AG09309 (cell line): Measurements from ENCODE around the gene NPIPB6.

Experiments
- DNase-seq: peaks from one replicate; pipeline ENCODE4 v3.0.0-alpha.2; 2010; ENCODE audit warnings: low read depth
- H3K4me3 ChIP-seq: 2 replicates; pipeline ENCODE4 v1.5.1; 2011; ENCODE audit warnings: mild to moderate bottlenecking, low read depth, low read length, moderate library complexity; ENCODE audit not compliant: control insufficient read depth
- TF ChIP-seq, protein P1 (sequence below): IDR thresholded peaks from 2 replicates; pipeline ENCODE4 v1.5.1; 2011; ENCODE audit warnings: mild to moderate bottlenecking, low read depth, low read length, inconsistent platforms; ENCODE audit not compliant: insufficient read depth, control insufficient read depth; ENCODE audit errors: missing control alignments

The NPIPB6 gene

GRCh38 chr16:28326881-28327610 is 36.3 kb downstream of the NPIPB6 start:
- TF ChIP-seq, protein P1, sequence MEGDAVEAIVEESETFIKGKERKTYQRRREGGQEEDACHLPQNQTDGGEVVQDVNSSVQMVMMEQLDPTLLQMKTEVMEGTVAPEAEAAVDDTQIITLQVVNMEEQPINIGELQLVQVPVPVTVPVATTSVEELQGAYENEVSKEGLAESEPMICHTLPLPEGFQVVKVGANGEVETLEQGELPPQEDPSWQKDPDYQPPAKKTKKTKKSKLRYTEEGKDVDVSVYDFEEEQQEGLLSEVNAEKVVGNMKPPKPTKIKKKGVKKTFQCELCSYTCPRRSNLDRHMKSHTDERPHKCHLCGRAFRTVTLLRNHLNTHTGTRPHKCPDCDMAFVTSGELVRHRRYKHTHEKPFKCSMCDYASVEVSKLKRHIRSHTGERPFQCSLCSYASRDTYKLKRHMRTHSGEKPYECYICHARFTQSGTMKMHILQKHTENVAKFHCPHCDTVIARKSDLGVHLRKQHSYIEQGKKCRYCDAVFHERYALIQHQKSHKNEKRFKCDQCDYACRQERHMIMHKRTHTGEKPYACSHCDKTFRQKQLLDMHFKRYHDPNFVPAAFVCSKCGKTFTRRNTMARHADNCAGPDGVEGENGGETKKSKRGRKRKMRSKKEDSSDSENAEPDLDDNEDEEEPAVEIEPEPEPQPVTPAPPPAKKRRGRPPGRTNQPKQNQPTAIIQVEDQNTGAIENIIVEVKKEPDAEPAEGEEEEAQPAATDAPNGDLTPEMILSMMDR: peak; percentile 76
- H3K4me3 ChIP-seq: no peak overlapping the region
- DNase-seq: no peak

DNA sequence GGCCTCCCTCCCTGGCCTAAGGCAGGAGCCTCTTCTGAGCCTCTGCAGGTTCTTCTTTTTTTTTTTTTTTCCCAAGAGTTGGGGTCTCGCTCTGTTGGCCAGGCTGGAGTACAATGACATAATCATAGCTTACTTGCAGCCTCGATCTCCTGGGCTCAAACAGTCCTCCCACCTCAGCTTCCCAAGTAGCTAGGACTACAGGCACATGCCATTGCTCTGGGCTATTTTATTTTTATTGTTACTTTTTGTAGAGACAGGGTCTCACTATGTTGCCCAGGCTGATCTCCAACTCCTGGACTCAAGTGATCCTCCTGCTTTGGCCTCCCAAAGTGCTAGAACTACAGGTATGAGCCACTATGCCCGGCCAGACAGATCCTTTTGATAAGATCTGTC is 38.4 kb downstream of the NPIPB6 start:
- TF ChIP-seq, protein P1: no peak
- DNase-seq: no peak

GRCh38 chr16:28324235-28324886 is 38.9 kb downstream of the NPIPB6 start:
- TF ChIP-seq, protein P1: no peak
- DNase-seq: no peak
- no peak overlapping the region for H3K4me3 ChIP-seq

More for the DNA sequence above, 38.4 kb downstream of the NPIPB6 start:
- no peak overlapping the region for H3K4me3 ChIP-seq

- no peak for DNase-seq
- no peak overlapping the region for H3K4me3 ChIP-seq
- TF ChIP-seq, protein P1: peak; percentile 89
Observed at GRCh38 chr16:28321700-28322411, 41.5 kb downstream of the NPIPB6 start.

DNA sequence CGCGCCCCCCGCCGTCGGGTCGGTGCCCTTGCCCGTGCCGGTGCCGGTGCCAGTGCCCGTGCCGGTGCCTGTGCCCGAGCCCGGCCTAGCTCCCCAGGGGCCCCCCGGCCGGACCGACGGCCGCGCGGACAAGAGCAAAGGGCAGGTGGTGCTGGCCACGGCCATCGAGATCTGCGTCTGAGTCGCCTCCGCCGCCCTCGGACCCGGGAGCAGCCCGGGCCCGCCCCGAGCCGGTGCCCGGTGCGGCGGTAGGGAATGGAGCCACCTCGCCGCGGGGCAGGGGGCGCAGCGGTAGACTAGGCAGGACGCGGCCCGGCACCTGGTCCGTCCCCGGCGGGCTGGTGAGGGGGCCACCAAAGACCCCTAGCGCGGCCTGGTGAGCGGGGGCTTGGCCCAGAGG is 42.6 kb downstream of the NPIPB6 start:
- TF ChIP-seq, protein P1: no peak
- H3K4me3 ChIP-seq: no peak overlapping the region
- no peak for DNase-seq

GRCh38 chr16:28320023-28320561 is 43.2 kb downstream of the NPIPB6 start:
- TF ChIP-seq, protein P1: no peak
- no peak overlapping the region for H3K4me3 ChIP-seq
- DNase-seq: no peak
